Activated naive CD4-positive, alpha-beta T cell treated with anti-CD3 and anti-CD28 coated beads, Interleukin-2, amount 10 ng/mL, durations not matched to agents 7 days and 5 days (primary cell): ENCODE data around the gene REV3L.
"Not testable (repeated sequence)": the region's sequence is repeated elsewhere in the genome, so short reads cannot be mapped to it uniquely, and the experiment has no call there.

Experiments
- CTCF ChIA-PET: fragments of 350-600 bp; sonication (Branson Sonifier 250); formaldehyde crosslinking; loops from one replicate; lab custom pipeline; 2021; ENCODE audit warnings: antibody characterized with exemption; lab: Charles Lee
- DNase-seq: peaks from one replicate; pipeline ENCODE4 v3.0.0-alpha.2; 2020
- H3K27ac Mint-ChIP-seq: one replicate; pipeline ENCODE4 v1.8.0; 2021; ENCODE audit warnings: mild to moderate bottlenecking, moderate library complexity, mixed read lengths
- H3K27me3 Mint-ChIP-seq: one replicate; pipeline ENCODE4 v1.8.0; 2021; ENCODE audit warnings: mild to moderate bottlenecking, mixed read lengths
- H3K36me3 Mint-ChIP-seq: one replicate; pipeline ENCODE4 v1.8.0; 2021; ENCODE audit warnings: mixed read lengths
- H3K4me1 Mint-ChIP-seq: one replicate; pipeline ENCODE4 v1.8.0; 2021; ENCODE audit warnings: mixed read lengths
- H3K4me3 Mint-ChIP-seq: one replicate; pipeline ENCODE4 v1.8.0; 2021; ENCODE audit warnings: mild to moderate bottlenecking, moderate library complexity, mixed read lengths
- H3K9me3 Mint-ChIP-seq: one replicate; pipeline ENCODE4 v1.8.0; 2021; ENCODE audit warnings: mixed read lengths

REV3L gene

DNA sequence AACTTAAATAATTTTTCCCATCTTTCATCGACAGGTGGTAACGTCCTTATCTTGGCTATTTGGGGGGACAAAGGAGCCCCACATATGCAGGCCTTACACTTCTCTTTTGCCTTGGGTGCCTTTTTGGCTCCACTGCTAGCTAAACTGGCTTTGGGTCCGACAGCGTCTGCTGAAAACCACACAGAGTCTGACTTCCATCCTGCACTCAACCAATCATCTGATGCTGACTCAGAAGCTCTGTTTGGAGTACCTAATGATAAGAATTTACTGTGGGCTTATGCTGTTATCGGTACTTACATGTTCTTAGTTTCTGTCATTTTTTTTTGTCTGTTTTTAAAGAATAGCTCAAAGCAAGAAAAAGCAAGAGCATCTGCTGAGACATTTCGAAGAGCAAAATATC lies 217.2 kb downstream of the REV3L start:
- Mint-ChIP-seq H3K4me3 (no peak overlapping the region), H3K4me1 (peaks cover 18% of the 10 kb centered on the region), H3K27me3 (no peaks in the 10 kb centered on the region), H3K9me3 (no peaks in the 10 kb centered on the region), H3K36me3 (peaks cover 33% of the 10 kb centered on the region), H3K27ac (no peak overlapping the region)
- DNase-seq = no peak
- CTCF ChIA-PET = no interaction called here

DNA sequence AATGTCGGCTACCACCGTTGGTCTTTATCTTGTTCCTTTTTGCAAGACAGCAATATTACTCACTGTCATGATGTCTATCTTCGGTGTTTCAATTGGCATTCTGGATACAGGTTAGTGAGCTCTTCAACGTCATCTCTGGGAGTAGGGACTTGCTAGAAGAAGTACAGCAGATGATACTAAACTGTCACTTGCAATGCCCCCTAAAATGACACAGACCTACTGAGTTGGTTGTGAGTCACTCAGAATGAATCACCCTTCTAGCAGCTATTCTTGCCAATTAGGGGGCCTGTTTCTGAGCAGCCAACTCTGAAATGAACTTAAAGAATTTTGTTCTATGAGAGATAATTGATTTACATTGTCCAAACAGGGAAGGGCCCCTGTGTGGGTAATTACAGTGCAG lies 219.2 kb downstream of the REV3L start:
- no peak overlapping the region for H3K4me3 Mint-ChIP-seq
- DNase-seq = no peak
- H3K4me1 Mint-ChIP-seq = peaks cover 37% of the 10 kb centered on the region
- peaks cover 3% of the 10 kb centered on the region for H3K27me3 Mint-ChIP-seq
- CTCF ChIA-PET = no interaction called here
- no peaks in the 10 kb centered on the region for H3K9me3 Mint-ChIP-seq
- no peak overlapping the region for H3K27ac Mint-ChIP-seq
- peaks cover 23% of the 10 kb centered on the region for H3K36me3 Mint-ChIP-seq

DNA sequence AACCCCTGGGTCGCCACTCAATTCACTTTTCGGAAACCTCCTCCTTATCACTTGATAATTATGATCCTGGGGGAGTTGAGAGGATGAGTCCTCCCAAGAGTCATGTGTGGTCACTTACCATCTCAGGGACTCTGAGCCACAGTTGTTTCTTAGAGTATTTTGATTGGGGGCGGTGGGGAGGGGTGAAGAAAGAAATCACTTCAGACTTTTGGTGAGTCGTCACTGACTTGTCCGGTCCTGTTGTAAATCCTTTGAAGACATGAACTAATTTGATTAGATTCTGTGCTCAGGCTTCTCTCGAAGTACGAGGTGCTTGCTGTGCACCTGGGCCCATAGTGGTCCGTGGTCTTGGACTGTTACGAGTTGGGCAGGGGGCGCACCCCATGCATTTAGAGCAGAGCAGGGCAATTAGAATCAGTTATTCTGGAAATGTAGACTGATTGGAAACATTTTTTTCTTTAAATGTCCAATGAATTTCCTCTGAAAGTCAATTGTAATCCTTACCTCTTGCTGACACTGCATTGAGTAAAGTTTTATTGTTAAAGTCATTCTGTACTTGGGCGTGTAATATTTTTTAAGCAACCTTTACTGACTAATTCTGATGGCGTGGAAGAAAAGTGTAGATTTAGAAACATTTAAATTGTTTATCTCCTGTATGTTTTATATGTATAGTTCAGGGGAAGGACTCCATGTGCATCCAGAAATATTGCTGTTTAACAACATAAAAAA lies 222.3 kb downstream of the REV3L start:
- CTCF ChIA-PET = interaction anchor here (2.7 kb wide), 1 partner anchor 218 kb away, joined by 108 read pairs; no protein-coding TSS in a partner anchor
- DNase-seq = no peak
- Mint-ChIP-seq H3K4me1 (peaks cover 38% of the 10 kb centered on the region), H3K27ac (peak overlapping the region; percentile 91), H3K4me3 (peak overlapping the region; percentile 82), H3K27me3 (peaks cover 3% of the 10 kb centered on the region), H3K9me3 (no peaks in the 10 kb centered on the region), H3K36me3 (peaks cover 7% of the 10 kb centered on the region)

DNA sequence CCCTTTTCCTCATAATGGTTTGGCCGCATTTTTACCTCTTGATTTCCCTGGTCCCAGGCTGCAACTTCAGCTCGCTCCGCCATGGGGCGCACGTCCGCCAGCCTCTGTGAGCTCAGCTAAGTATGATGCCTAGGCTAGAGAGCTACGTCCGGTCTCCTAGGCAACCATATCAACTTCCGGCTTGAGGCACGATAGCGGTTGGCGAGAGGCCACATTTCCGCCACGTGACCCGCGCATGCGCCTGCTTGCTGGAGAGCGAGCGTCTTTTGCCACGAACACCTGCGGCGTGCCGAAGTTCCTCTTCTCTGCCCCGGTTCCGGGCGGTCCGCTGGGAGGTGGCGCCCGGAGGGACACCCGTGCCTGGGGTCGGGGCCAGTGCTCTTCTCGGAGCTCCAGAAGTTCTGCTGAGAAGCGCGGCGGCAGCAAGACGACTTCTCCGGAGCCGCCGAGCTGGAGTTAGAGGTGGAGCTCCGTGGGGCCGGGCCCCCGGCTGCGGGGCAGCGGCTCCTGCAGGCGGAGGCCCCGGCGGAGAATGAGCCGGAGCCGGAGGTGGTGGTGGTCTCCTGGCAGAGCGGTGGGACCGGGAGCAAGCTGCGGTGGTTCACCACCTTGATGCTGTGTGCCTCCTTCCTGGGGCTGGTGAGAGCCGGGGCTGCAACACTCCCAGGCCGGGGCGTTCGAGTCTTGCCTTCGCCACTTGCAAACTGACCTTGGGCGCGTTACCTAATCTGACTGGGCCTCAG lies 223.8 kb downstream of the REV3L start:
- peaks cover 38% of the 10 kb centered on the region for H3K4me1 Mint-ChIP-seq
- H3K9me3 Mint-ChIP-seq = no peaks in the 10 kb centered on the region
- peak overlapping the region; percentile 82 for H3K4me3 Mint-ChIP-seq
- H3K27ac Mint-ChIP-seq = peak overlapping the region; percentile 91
- peak; percentile 99 for DNase-seq
- CTCF ChIA-PET = interaction anchor here (0.7 to 2.7 kb wide), 37 partner anchors 9 to 905 kb away, joined by 3 to 108 read pairs (median 4); partner anchors contain the start of genes REV3L and TRAF3IP2
- H3K36me3 Mint-ChIP-seq = peaks cover 7% of the 10 kb centered on the region
- H3K27me3 Mint-ChIP-seq = peaks cover 12% of the 10 kb centered on the region

DNA sequence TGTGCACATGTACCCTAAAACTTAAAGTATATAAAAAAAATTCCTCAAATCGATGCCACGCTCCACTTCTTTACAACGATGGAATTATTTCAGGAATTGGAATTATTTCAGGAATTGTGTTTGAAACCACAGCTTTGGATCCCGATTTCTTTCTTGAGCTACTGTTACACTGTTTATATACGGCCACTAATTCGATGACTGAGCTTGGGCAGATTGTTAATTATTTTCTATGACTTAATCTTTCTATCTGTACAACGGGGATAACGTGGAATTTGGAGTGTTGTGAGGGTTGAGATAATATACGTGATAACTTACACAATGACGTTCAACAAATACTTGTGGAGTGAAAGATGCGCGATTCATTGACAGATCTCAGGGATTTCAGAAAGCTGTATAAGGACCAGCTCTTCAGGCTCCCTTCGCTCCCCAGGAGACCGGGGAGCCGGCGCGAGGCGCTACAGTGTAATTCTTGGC lies 224.4 kb downstream of the REV3L start:
- peak overlapping the region; percentile 91 for H3K27ac Mint-ChIP-seq
- no peak for DNase-seq
- H3K9me3 Mint-ChIP-seq = no peaks in the 10 kb centered on the region
- H3K4me3 Mint-ChIP-seq = peak overlapping the region; percentile 82
- peaks cover 1% of the 10 kb centered on the region for H3K36me3 Mint-ChIP-seq
- CTCF ChIA-PET = interaction anchor here (0.7 to 2.7 kb wide), 37 partner anchors 8 to 905 kb away, joined by 3 to 108 read pairs (median 4); partner anchors contain the start of genes REV3L and TRAF3IP2
- peaks cover 17% of the 10 kb centered on the region for H3K27me3 Mint-ChIP-seq
- H3K4me1 Mint-ChIP-seq = peaks cover 36% of the 10 kb centered on the region

DNA sequence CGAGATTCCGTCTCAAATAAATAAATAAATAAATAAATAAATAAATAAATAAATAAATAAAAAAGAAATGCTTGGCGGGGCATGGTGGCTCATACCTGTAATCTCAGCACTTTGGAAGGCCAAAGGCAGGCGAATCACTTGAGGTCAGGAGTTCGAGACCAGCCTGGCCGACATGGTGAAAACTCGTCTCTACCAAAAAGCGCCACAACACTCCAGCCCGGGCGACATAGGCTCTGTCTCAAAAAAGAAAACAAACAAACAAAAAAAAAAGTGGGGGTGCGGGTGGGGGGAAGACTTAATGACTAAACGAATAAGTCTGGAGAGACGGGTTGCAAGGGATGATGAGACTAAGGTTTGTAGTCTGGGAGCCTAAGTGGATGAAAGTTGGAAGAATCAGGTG lies 225.0 kb downstream of the REV3L start:
- DNase-seq = no peak
- H3K9me3 Mint-ChIP-seq = no peaks in the 10 kb centered on the region
- no peaks in the 10 kb centered on the region for H3K36me3 Mint-ChIP-seq
- H3K4me1 Mint-ChIP-seq = peaks cover 35% of the 10 kb centered on the region
- H3K4me3 Mint-ChIP-seq = no peak overlapping the region
- CTCF ChIA-PET = interaction anchor here (1.0 to 2.7 kb wide), 8 partner anchors 83 to 784 kb away, joined by 3 to 108 read pairs (median 14); partner anchors contain the start of gene REV3L
- H3K27ac Mint-ChIP-seq = no peak overlapping the region
- peaks cover 17% of the 10 kb centered on the region for H3K27me3 Mint-ChIP-seq

DNA sequence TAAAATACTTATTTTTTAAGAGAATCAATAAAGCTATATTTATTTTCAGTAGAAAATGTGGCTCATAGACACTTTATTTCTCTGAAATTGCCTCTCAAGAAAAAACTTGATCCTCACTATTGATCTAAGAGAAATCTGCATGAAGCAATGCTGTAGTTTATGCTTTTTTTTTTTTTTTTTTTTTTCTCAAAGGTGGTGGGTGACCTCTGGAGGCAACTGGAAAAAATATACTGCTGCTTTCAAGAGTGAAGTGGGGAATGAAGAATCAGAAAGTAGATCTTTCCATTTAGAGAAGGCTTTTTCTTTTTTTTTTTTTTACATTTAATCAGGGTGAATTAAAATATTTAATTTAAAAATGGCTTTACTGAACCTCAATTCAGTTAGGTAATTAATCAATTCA lies 226.4 kb downstream of the REV3L start:
- Mint-ChIP-seq H3K27ac (no peak overlapping the region), H3K4me1 (peaks cover 29% of the 10 kb centered on the region), H3K27me3 (peaks cover 21% of the 10 kb centered on the region), H3K36me3 (no peaks in the 10 kb centered on the region), H3K4me3 (no peak overlapping the region), H3K9me3 (no peaks in the 10 kb centered on the region)
- CTCF ChIA-PET = interaction anchor here (0.9 to 1.1 kb wide), 2 partner anchors 199 to 221 kb away, joined by 3 to 4 read pairs; no protein-coding TSS in a partner anchor
- DNase-seq = no peak

DNA sequence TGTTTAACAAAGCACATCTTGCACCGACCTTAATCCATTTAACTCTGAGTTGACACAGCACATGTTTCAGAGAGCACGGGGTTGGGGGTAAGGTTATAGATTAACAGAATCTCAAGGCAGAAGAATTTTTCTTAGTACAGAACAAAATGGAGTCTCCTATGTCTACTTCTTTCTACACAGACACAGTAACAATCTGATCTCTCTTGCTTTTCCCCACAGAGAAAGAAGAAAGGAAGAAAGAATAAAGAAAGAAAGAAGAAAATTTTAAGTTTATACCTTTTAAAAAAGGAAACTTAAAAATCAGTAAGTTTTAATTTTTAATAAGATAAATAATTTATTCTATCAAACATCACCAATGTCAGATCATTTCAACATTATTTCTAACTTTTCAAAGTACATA lies 227.2 kb downstream of the REV3L start:
- Mint-ChIP-seq H3K27me3 (peaks cover 21% of the 10 kb centered on the region), H3K4me1 (peaks cover 24% of the 10 kb centered on the region)
- not testable (repeated sequence) for H3K27ac Mint-ChIP-seq, H3K9me3 Mint-ChIP-seq, DNase-seq, H3K4me3 Mint-ChIP-seq, H3K36me3 Mint-ChIP-seq
- CTCF ChIA-PET = interaction anchor here (0.9 kb wide), 1 partner anchor 222 kb away, joined by 4 read pairs; no protein-coding TSS in a partner anchor

DNA sequence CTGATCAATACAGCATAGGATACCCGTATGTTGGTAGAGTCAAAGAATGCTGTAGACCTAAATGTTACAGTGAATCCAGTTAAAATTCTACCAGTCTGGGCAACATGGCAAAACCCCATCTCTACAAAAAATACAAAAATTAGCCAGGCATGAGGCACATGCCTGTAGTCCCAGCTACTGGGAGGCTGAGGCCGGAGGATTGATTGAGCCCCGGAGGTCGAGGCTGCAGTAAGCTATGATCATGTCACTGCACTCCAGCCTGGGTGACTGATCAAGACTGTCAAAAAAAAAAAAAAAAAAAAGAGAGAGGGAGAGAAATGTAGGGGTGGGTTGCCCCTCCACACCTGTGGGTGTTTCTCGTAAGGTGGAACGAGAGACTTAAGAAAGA lies 228.2 kb downstream of the REV3L start:
- peaks cover 21% of the 10 kb centered on the region for H3K27me3 Mint-ChIP-seq
- DNase-seq = no peak
- no peak overlapping the region for H3K4me3 Mint-ChIP-seq
- no peak overlapping the region for H3K27ac Mint-ChIP-seq
- CTCF ChIA-PET = no interaction called here
- H3K9me3 Mint-ChIP-seq = no peaks in the 10 kb centered on the region
- H3K36me3 Mint-ChIP-seq = no peaks in the 10 kb centered on the region
- peaks cover 14% of the 10 kb centered on the region for H3K4me1 Mint-ChIP-seq

DNA sequence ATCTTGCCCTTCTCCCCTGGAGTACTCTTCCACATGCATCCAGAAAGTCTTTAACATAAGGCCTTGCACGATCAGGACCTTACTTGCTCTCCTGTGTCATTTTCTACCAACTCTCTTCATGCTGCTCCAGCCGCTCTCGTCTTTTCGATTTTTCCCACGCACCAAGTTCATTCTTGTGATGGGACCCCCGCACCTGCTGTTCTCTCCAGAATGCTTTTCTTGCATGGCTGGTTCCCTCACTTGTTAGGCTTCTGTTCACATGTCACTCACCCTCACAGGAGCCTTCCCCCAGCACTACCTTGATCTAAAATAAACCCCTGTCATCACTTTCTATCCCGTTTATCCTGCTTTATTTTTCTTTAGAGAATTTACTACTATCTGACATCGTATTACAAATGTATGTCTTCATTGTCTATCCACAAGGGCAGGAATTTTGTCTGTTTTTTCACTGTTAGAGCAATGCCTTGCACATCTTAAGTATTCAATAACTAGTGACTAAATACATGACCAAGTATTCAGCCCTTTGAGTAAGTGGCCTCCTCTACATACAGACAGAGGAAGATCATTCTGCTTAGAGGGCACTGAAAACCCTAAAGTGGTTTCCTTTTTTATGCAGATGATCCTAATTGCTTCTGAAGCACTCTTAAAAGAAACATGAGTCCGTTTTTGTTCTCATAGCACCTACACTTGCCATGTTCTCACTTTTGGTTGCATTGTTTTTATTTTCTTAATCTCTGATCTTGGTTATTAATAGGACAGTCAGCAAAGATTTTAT lies 228.8 kb downstream of the REV3L start:
- CTCF ChIA-PET = interaction anchor here (1.8 kb wide), 1 partner anchor 243 kb away, joined by 8 read pairs; no protein-coding TSS in a partner anchor
- H3K4me3 Mint-ChIP-seq = no peak overlapping the region
- H3K27me3 Mint-ChIP-seq = peaks cover 25% of the 10 kb centered on the region
- no peak overlapping the region for H3K27ac Mint-ChIP-seq
- no peaks in the 10 kb centered on the region for H3K36me3 Mint-ChIP-seq
- H3K9me3 Mint-ChIP-seq = no peaks in the 10 kb centered on the region
- DNase-seq = no peak
- peaks cover 9% of the 10 kb centered on the region for H3K4me1 Mint-ChIP-seq

DNA sequence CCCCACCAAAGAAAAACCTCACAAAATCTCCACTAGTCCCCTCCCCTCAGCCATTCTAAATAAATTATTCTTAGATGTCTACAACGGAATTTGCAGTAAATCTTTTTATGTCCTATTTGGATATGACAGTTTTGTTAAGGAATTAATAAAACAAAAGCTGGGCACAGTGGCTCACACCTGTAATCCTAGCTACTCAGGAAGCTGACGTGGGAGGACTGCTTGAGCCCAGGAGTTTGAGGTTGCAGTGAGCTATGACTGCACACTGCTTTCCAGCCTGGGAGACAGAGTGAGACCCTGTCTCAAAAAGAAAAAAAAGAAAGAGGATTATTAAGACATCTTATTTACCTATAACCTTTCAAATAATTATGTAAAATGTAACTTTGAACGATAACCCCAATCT lies 230.3 kb downstream of the REV3L start:
- Mint-ChIP-seq H3K36me3 (no peaks in the 10 kb centered on the region), H3K27me3 (peaks cover 22% of the 10 kb centered on the region), H3K4me1 (no peaks in the 10 kb centered on the region), H3K27ac (no peak overlapping the region), H3K9me3 (no peaks in the 10 kb centered on the region), H3K4me3 (no peak overlapping the region)
- no peak for DNase-seq
- CTCF ChIA-PET = interaction anchor here (1.8 kb wide), 1 partner anchor 242 kb away, joined by 8 read pairs; no protein-coding TSS in a partner anchor

DNA sequence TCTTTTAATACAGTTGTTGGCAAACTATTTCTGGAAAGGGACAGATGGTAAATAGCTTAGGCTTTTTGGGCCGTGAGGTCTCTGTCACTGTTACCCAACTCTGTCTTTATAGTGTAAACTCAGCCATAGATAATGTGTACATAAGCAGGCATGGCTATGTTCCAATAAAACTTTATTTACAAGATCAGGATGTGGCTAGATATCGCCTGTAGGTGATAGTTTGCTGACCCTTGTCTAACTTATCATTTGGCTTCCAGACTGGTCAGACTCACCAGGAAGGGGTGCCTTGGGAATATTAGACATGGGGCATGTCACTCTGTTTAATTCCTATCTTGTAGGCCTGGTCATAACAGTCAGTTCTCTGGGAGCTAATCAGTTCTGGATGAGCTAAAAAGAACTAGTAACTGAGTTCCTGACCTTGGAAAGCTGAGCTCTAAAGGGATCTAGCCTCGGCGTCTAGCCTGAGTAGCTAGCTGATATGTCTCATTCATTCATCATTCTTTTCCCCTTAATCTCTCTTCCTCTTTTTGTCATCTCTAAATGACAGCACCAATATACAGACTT lies 232.1 kb downstream of the REV3L start:
- Mint-ChIP-seq H3K27ac (no peak overlapping the region), H3K27me3 (peaks cover 22% of the 10 kb centered on the region), H3K36me3 (no peaks in the 10 kb centered on the region), H3K9me3 (no peaks in the 10 kb centered on the region), H3K4me1 (no peaks in the 10 kb centered on the region), H3K4me3 (no peak overlapping the region)
- DNase-seq = no peak
- CTCF ChIA-PET = interaction anchor here (1.0 kb wide), 1 partner anchor 8 kb away, joined by 4 read pairs; a partner anchor contains a TSS
